Central memory CD8-positive, alpha-beta T cell (primary cell): Measurements from ENCODE around the gene SETMAR.
"Not testable (repeated sequence)": the region's sequence is repeated elsewhere in the genome, so short reads cannot be mapped to it uniquely, and the experiment has no call there.

Experiments
- ATAC-seq: fragments of 150-1000 bp; cut with Tn5 transposase; replicated peaks from 2 replicates; pipeline ENCODE4 v1.10.0; 2022; ENCODE audit warnings: mild to moderate bottlenecking, moderate FRiP score, moderate number of reproducible peaks; ENCODE audit not compliant: poor library complexity, severe bottlenecking; ENCODE audit errors: extremely low read depth
- DNase-seq, 2 donors: peaks; one replicate each; pipeline ENCODE4 v3.0.0; 2021; ENCODE audit warnings: low spot score in 2 of 2
- H3K27ac Mint-ChIP-seq: one replicate; pipeline ENCODE4 v1.8.0; 2022; ENCODE audit warnings: low read depth, mild to moderate bottlenecking, moderate library complexity, mixed read lengths
- H3K27me3 Mint-ChIP-seq: one replicate; pipeline ENCODE4 v1.8.0; 2022; ENCODE audit warnings: mixed read lengths
- H3K36me3 Mint-ChIP-seq: one replicate; pipeline ENCODE4 v1.8.0; 2022; ENCODE audit warnings: mild to moderate bottlenecking, moderate library complexity, mixed read lengths; ENCODE audit not compliant: insufficient read depth
- H3K4me1 Mint-ChIP-seq: one replicate; pipeline ENCODE4 v1.8.0; 2022; ENCODE audit warnings: mixed read lengths
- H3K4me3 Mint-ChIP-seq: one replicate; pipeline ENCODE4 v1.8.0; 2022; ENCODE audit warnings: mild to moderate bottlenecking, moderate library complexity, mixed read lengths
- H3K9me3 Mint-ChIP-seq: one replicate; pipeline ENCODE4 v1.8.0; 2022; ENCODE audit warnings: mixed read lengths

SETMAR gene

DNA sequence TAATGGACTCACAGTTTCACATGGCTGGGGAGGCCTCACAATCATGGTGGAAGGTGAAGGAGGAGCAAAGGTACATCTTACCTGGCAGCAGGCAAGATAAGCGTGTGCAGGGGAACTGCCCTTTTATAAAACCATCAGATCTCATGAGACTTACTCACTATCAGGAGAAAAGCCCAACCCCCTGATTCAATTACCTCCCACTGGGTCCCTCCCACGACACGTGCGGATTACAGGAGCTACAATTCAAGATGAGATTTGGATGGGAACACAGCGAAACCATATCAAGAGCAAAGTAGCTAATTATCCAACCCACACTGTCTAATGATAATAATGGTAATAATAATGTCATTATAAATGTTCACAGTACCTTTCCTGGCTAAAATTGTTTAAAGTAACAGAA is 6.7 kb upstream of the SETMAR start:
- not testable (repeated sequence) for H3K9me3 Mint-ChIP-seq, H3K27ac Mint-ChIP-seq, ATAC-seq, DNase-seq, H3K27me3 Mint-ChIP-seq, H3K36me3 Mint-ChIP-seq, H3K4me3 Mint-ChIP-seq, H3K4me1 Mint-ChIP-seq

- DNase-seq (no peak), ATAC-seq (no peak)
- no peaks in the 10 kb centered on the region for H3K9me3 Mint-ChIP-seq
- no peak overlapping the region for H3K27ac Mint-ChIP-seq
- H3K4me3 Mint-ChIP-seq: no peak overlapping the region
- no peaks in the 10 kb centered on the region for H3K4me1 Mint-ChIP-seq
- H3K27me3 Mint-ChIP-seq: no peaks in the 10 kb centered on the region
- H3K36me3 Mint-ChIP-seq: no peaks in the 10 kb centered on the region
These were observed 5.7 kb upstream of the SETMAR start for GRCh38 chr3:4297486-4297885.

GRCh38 chr3:4302747-4303146 is 422 bp upstream of the SETMAR start:
- H3K36me3 Mint-ChIP-seq: peaks cover 6% of the 10 kb centered on the region
- H3K27ac Mint-ChIP-seq: peak overlapping the region; percentile 88
- ATAC-seq: no peak
- H3K27me3 Mint-ChIP-seq: no peaks in the 10 kb centered on the region
- peaks cover 8% of the 10 kb centered on the region for H3K4me1 Mint-ChIP-seq
- DNase-seq: no peak
- H3K4me3 Mint-ChIP-seq: peak overlapping the region; percentile 90
- no peaks in the 10 kb centered on the region for H3K9me3 Mint-ChIP-seq

- H3K27ac Mint-ChIP-seq, H3K4me1 Mint-ChIP-seq, H3K36me3 Mint-ChIP-seq, ATAC-seq, H3K9me3 Mint-ChIP-seq, H3K27me3 Mint-ChIP-seq, DNase-seq, H3K4me3 Mint-ChIP-seq: not testable (repeated sequence)
These were observed 2.0 kb downstream of the SETMAR start for GRCh38 chr3:4305210-4305609.

- H3K4me3 Mint-ChIP-seq: no peak overlapping the region
- peaks cover 6% of the 10 kb centered on the region for H3K36me3 Mint-ChIP-seq
- DNase-seq (no peak), ATAC-seq (no peak)
- no peaks in the 10 kb centered on the region for H3K9me3 Mint-ChIP-seq
- H3K27ac Mint-ChIP-seq: no peak overlapping the region
- no peaks in the 10 kb centered on the region for H3K27me3 Mint-ChIP-seq
- peaks cover 11% of the 10 kb centered on the region for H3K4me1 Mint-ChIP-seq
These were observed 2.9 kb downstream of the SETMAR start for GRCh38 chr3:4306091-4306490.

- Mint-ChIP-seq H3K27ac (no peak overlapping the region), H3K4me3 (no peak overlapping the region), H3K4me1 (peaks cover 18% of the 10 kb centered on the region), H3K27me3 (no peaks in the 10 kb centered on the region), H3K36me3 (peaks cover 6% of the 10 kb centered on the region), H3K9me3 (no peaks in the 10 kb centered on the region)
- ATAC-seq (no peak), DNase-seq (no peak)
These were observed 3.7 kb downstream of the SETMAR start for GRCh38 chr3:4306860-4307259.

DNA sequence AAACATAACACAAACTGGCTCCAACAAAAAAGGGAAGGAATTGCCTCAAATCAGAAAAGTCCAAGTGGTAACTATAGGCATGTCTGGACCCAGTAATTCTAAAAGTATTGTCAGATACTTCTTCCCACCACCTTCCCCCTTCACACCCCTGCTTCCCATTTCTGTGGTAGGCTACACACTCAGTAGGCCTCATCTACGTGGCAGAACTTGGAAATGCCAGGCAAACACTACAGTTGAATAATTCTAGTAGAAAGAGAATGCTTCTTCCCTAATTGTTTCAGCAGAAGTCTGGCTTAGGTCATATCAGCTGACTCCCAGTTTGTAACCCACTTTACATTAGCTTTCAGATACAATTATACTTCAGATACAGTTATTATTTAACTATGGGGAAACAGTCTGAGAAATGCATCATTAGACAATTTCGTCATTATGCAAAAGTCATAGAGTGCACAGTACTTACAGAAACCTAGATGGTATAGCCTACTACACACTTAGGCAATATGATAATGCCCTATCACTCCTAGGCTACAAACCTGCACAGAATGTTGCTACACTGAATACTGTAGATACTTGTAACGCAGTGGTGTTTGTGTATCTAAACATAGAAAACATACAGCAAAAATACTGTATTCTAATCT is 6.4 kb downstream of the SETMAR start:
- Mint-ChIP-seq H3K4me3 (no peak overlapping the region), H3K36me3 (peaks cover 9% of the 10 kb centered on the region), H3K27me3 (no peaks in the 10 kb centered on the region), H3K4me1 (peaks cover 13% of the 10 kb centered on the region), H3K9me3 (no peaks in the 10 kb centered on the region), H3K27ac (no peak overlapping the region)
- DNase-seq (no peak), ATAC-seq (no peak)

DNA sequence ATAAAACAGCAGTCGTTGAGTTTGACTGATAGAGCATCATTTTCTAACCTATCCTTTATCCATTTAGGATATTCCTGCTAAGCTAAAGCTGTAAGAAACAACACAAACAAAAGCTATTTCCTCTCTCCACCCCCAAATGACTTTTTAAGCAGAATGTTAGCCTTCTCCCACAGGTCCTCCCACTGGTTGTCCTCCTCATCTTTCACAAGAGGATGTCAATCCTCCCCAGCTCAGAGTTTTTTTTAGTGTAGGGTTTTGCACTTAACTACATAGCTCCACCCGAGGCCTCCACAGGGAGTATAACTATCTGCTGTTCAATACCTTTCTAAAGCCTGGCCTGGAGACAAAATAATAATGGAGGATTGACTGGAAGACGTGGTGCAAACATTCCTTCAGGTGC is 7.8 kb downstream of the SETMAR start:
- H3K4me1 Mint-ChIP-seq: peaks cover 9% of the 10 kb centered on the region
- peaks cover 11% of the 10 kb centered on the region for H3K36me3 Mint-ChIP-seq
- ATAC-seq: no peak
- no peaks in the 10 kb centered on the region for H3K9me3 Mint-ChIP-seq
- H3K27me3 Mint-ChIP-seq: no peaks in the 10 kb centered on the region
- DNase-seq: no peak
- no peak overlapping the region for H3K4me3 Mint-ChIP-seq
- no peak overlapping the region for H3K27ac Mint-ChIP-seq

DNA sequence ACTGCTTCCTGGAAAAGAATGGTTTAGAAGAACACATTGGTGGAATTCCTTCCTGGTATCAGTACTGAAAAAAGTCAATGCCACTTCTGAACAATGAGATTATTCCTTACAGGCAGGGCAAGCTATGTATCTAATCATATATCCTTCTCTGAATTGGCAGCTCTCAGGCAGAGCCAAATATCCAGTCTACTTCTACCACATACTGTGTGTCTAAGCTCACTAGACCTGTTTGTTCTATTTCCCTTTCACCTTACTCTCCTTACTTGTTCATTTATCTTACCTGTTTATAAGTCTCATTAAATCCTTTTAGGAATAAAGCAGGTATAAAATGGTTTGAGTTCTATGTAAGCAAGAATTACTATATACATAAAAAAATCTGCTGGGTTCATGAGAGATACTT is 8.3 kb downstream of the SETMAR start:
- H3K27ac Mint-ChIP-seq: no peak overlapping the region
- H3K4me1 Mint-ChIP-seq: peaks cover 9% of the 10 kb centered on the region
- no peak for DNase-seq
- H3K4me3 Mint-ChIP-seq: no peak overlapping the region
- H3K36me3 Mint-ChIP-seq: peaks cover 11% of the 10 kb centered on the region
- ATAC-seq: no peak
- H3K27me3 Mint-ChIP-seq: no peaks in the 10 kb centered on the region
- H3K9me3 Mint-ChIP-seq: no peaks in the 10 kb centered on the region

- no peaks in the 10 kb centered on the region for H3K27me3 Mint-ChIP-seq
- H3K36me3 Mint-ChIP-seq: peaks cover 9% of the 10 kb centered on the region
- no peaks in the 10 kb centered on the region for H3K9me3 Mint-ChIP-seq
- H3K4me1 Mint-ChIP-seq: peaks cover 9% of the 10 kb centered on the region
- no peak for ATAC-seq
- no peak overlapping the region for H3K27ac Mint-ChIP-seq
- DNase-seq: no peak
- no peak overlapping the region for H3K4me3 Mint-ChIP-seq
These were observed 10.6 kb downstream of the SETMAR start for GRCh38 chr3:4313606-4314293.

GRCh38 chr3:4314688-4315087 is 11.5 kb downstream of the SETMAR start:
- H3K4me3 Mint-ChIP-seq: no peak overlapping the region
- no peaks in the 10 kb centered on the region for H3K9me3 Mint-ChIP-seq
- no peak overlapping the region for H3K27ac Mint-ChIP-seq
- H3K36me3 Mint-ChIP-seq: peaks cover 9% of the 10 kb centered on the region
- no peaks in the 10 kb centered on the region for H3K27me3 Mint-ChIP-seq
- peaks cover 9% of the 10 kb centered on the region for H3K4me1 Mint-ChIP-seq
- DNase-seq (no peak), ATAC-seq (no peak)

GRCh38 chr3:4320096-4320911 is 17.1 kb downstream of the SETMAR start:
- Mint-ChIP-seq H3K4me3 (no peak overlapping the region), H3K4me1 (no peaks in the 10 kb centered on the region), H3K9me3 (no peaks in the 10 kb centered on the region), H3K36me3 (no peaks in the 10 kb centered on the region), H3K27me3 (no peaks in the 10 kb centered on the region), H3K27ac (no peak overlapping the region)
- ATAC-seq (no peak), DNase-seq (no peak)

DNA sequence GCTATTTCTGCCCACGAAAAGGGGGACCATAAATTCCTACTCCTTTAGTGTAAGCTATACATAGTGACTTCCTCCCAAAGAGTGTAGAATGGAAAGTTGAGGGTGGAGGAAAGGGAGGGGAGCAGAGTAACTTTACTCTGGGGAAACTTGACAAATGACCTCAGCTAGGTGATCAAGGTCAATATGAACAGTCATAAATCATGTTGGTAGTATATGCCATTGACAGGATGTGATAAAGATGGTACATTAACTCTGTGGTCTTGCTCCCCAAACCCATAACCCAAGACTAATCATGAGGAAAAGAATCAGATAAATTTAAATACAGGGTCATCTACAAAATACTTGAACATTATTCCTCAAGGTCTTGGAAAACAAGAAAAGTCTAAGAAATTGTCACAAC is 18.6 kb downstream of the SETMAR start:
- Mint-ChIP-seq H3K36me3 (no peaks in the 10 kb centered on the region), H3K4me3 (no peak overlapping the region), H3K9me3 (no peaks in the 10 kb centered on the region), H3K4me1 (no peaks in the 10 kb centered on the region), H3K27me3 (no peaks in the 10 kb centered on the region), H3K27ac (no peak overlapping the region)
- DNase-seq: no peak
- no peak for ATAC-seq
